CD14-positive monocyte (primary cell): ENCODE measurements around the gene QKI. TPM values are rescaled to one million over a fixed set of nuclear protein-coding genes. Genes with fewer than 3 reads are reported as not detected.

Experiments used
- DNase-seq, 3 donors: peaks; one replicate each; pipeline ENCODE4 v3.0.0-alpha.2; 2011 to 2022
- H2AFZ ChIP-seq: 2 replicates; pipeline ENCODE4 v1.6.0; 2012; ENCODE audit warnings: mild to moderate bottlenecking, low read depth, low read length, inconsistent platforms; ENCODE audit not compliant: insufficient read depth, poor library complexity, severe bottlenecking
- H3K27ac ChIP-seq, 2 donors: 1 replicate in 1 of 2; 2 replicates in 1 of 2; pipeline ENCODE4 v1.5.1; 2012 to 2013; ENCODE audit warnings: low read length in 2 of 2, control low read depth in 1 of 2, inconsistent platforms in 1 of 2, low read depth in 1 of 2, mild to moderate bottlenecking in 1 of 2
- H3K27me3 ChIP-seq, 2 donors: one replicate each; pipeline versions ENCODE4 v1.6.0 to v1.6.1; 2011 to 2013; ENCODE audit warnings: low read length in 2 of 2; ENCODE audit not compliant: control insufficient read depth in 2 of 2, insufficient read depth in 2 of 2
- H3K36me3 ChIP-seq, 2 donors: replicated peaks in 1 of 2; 1 replicate in 1 of 2; 2 replicates in 1 of 2; pipeline versions ENCODE4 v1.5.1 to v1.6.1; 2012 to 2013; ENCODE audit warnings: low read length in 2 of 2, control low read depth in 1 of 2, inconsistent platforms in 1 of 2, mild to moderate bottlenecking in 1 of 2; ENCODE audit not compliant: insufficient read depth in 2 of 2, control insufficient read depth in 1 of 2
- H3K4me1 ChIP-seq, 2 donors: 1 replicate in 1 of 2; 2 replicates in 1 of 2; pipeline versions ENCODE4 v1.5.1 to v1.6.1; 2012 to 2013; ENCODE audit warnings: low read length in 2 of 2, control low read depth in 1 of 2, inconsistent platforms in 1 of 2, mild to moderate bottlenecking in 1 of 2, moderate library complexity in 1 of 2; ENCODE audit not compliant: insufficient read depth in 2 of 2, control insufficient read depth in 1 of 2
- H3K4me2 ChIP-seq: replicated peaks from 2 replicates; pipeline ENCODE3; 2012; ENCODE audit warnings: low read length, moderate library complexity, mild to moderate bottlenecking; ENCODE audit not compliant: poor library complexity, severe bottlenecking; ENCODE audit errors: extremely low read depth
- H3K4me3 ChIP-seq, 3 experiments: fragments of 200-600 bp in 1 of 3; sonication (generic) in 1 of 3; replicated peaks in 1 of 3; 1 replicate in 2 of 3; 2 replicates in 1 of 3; pipeline ENCODE4 v1.5.1; 2011 to 2013; ENCODE audit warnings: low read length in 3 of 3, mild to moderate bottlenecking in 3 of 3, control low read depth in 2 of 3, low read depth in 2 of 3, inconsistent platforms in 1 of 3, moderate library complexity in 1 of 3
- H3K79me2 ChIP-seq: 2 replicates; pipeline ENCODE4 v1.6.0; 2012; ENCODE audit warnings: mild to moderate bottlenecking, control low read depth, inconsistent platforms, low read length, moderate library complexity; ENCODE audit not compliant: insufficient read depth
- H3K9ac ChIP-seq: 2 replicates; pipeline ENCODE4 v1.6.0; 2017; ENCODE audit warnings: low read length, mild to moderate bottlenecking; ENCODE audit not compliant: insufficient read depth, poor library complexity, severe bottlenecking
- H3K9me3 ChIP-seq, 2 donors: replicated peaks in 1 of 2; 1 replicate in 1 of 2; 2 replicates in 1 of 2; pipeline versions ENCODE4 v1.5.1 to v1.6.1; 2012 to 2013; ENCODE audit warnings: low read length in 2 of 2, control low read depth in 1 of 2; ENCODE audit not compliant: control insufficient read depth in 1 of 2, insufficient read depth in 1 of 2
- H4K20me1 ChIP-seq: 2 replicates; pipeline ENCODE4 v1.6.0; 2012; ENCODE audit warnings: mild to moderate bottlenecking, low read length, control low read depth, moderate library complexity; ENCODE audit not compliant: insufficient read depth
- H3K27ac Mint-ChIP-seq, 7 donors: one replicate each; pipeline ENCODE4 v1.8.0; 2020; ENCODE audit warnings: mild to moderate bottlenecking in 7 of 7, mixed read lengths in 7 of 7, moderate library complexity in 6 of 7, inconsistent platforms in 2 of 7
- H3K27me3 Mint-ChIP-seq, 3 donors: one replicate each; pipeline ENCODE4 v1.8.0; 2021 to 2022; ENCODE audit warnings: low read depth in 3 of 3, mild to moderate bottlenecking in 3 of 3, mixed read lengths in 3 of 3, moderate library complexity in 3 of 3, inconsistent platforms in 1 of 3
- H3K36me3 Mint-ChIP-seq, 2 donors: one replicate each; pipeline ENCODE4 v1.8.0; 2020; ENCODE audit warnings: mixed read lengths in 2 of 2, inconsistent platforms in 1 of 2, mild to moderate bottlenecking in 1 of 2
- H3K4me1 Mint-ChIP-seq: one replicate; pipeline ENCODE4 v1.8.0; 2020; ENCODE audit warnings: mild to moderate bottlenecking, mixed read lengths
- H3K4me3 Mint-ChIP-seq, 2 donors: one replicate each; pipeline ENCODE4 v1.8.0; 2020; ENCODE audit warnings: mild to moderate bottlenecking in 2 of 2, mixed read lengths in 2 of 2, moderate library complexity in 1 of 2
- H3K9me3 Mint-ChIP-seq, 7 donors: one replicate each; pipeline ENCODE4 v1.8.0; 2020 to 2022; ENCODE audit warnings: mixed read lengths in 7 of 7, mild to moderate bottlenecking in 6 of 7, moderate library complexity in 6 of 7, inconsistent platforms in 2 of 7
- CTCF ChIP-seq: fragments of 200-600 bp; IDR thresholded peaks from one replicate; pipeline ENCODE4 v1.8.0; 2022; ENCODE audit warnings: antibody characterized with exemption, mild to moderate bottlenecking
- WGBS: methylation state at CpG from one replicate; pipeline ENCODE4 v1.1.5; 2013; ENCODE audit warnings: missing lambda C conversion rate; ENCODE audit not compliant: insufficient coverage; 5-methylcytosine and 5-hydroxymethylcytosine counted together
- intact Hi-C, 2 donors: fragments of 100-400 bp; cut with micrococcal nuclease; formaldehyde crosslinking; loops; one replicate each; pipeline versions ENCODE4 v1.15.0 to v1.15.1; 2023
- polyA plus RNA-seq, 3 donors: library from polyadenylated mRNA; depleted of rRNA in 1 of 3; unstranded in 2 of 3; stranded (reverse) in 1 of 3; fragments of 300-500 nt in 2 of 3; fragments of >200 nt in 1 of 3; fragmentation: Illumina TruSeq in 2 of 3; gene quantifications; 1 replicate in 2 of 3; 2 replicates in 1 of 3; pipeline ENCODE4 v1.2.3, GENCODE V29; 2012 to 2021

Gene QKI
- polyA plus RNA-seq, 3 donors = 24.3 to 154 (median 71.8) TPM

GRCh38 chr6:163616452-163616851 lies 201.9 kb downstream of the QKI start:
- no peak overlapping the region for H3K27ac Mint-ChIP-seq
- H3K4me3 Mint-ChIP-seq = no peak overlapping the region
- Histone ChIP-seq H3K79me2 (no peaks in the 10 kb centered on the region), H4K20me1 (no peaks in the 10 kb centered on the region), H3K9me3 (peaks cover 0 to 3% of the 10 kb centered on the region in 2 donors), H3K36me3 (no peaks in the 10 kb centered on the region), H3K4me2 (no peak overlapping the region), H3K27me3 (no peaks in the 10 kb centered on the region), H2AFZ (no peak overlapping the region), H3K27ac (no peak overlapping the region), H3K4me1 (no peaks in the 10 kb centered on the region), H3K4me3 (no peak overlapping the region), H3K9ac (no peak overlapping the region)
- intact Hi-C loops = no loop called here
- TF ChIP-seq CTCF = no peak
- peaks cover 2 to 19% (median 9%) of the 10 kb centered on the region in 3 donors for H3K27me3 Mint-ChIP-seq
- DNase-seq = no peak
- H3K36me3 Mint-ChIP-seq = no peaks in the 10 kb centered on the region
- H3K9me3 Mint-ChIP-seq = peaks cover 4 to 13% (median 8%) of the 10 kb centered on the region in 7 donors
- H3K4me1 Mint-ChIP-seq = peaks cover 4% of the 10 kb centered on the region
- WGBS = 83% methylated on average over 1 of the region's 4 CpGs

- no peaks in the 10 kb centered on the region for H3K27me3 ChIP-seq
- H3K4me1 ChIP-seq = no peaks in the 10 kb centered on the region
- peaks cover 0 to 3% of the 10 kb centered on the region in 2 donors for H3K9me3 ChIP-seq
- no peak overlapping the region for H3K4me3 ChIP-seq
- no peak overlapping the region for H3K27ac ChIP-seq
- DNase-seq = no peak
- H3K4me3 Mint-ChIP-seq = no peak overlapping the region
- no peak overlapping the region for H3K27ac Mint-ChIP-seq
- no peaks in the 10 kb centered on the region for H3K36me3 Mint-ChIP-seq
- no peaks in the 10 kb centered on the region for H3K36me3 ChIP-seq
- H3K4me2 ChIP-seq = no peak overlapping the region
- 100% methylated on average over 4 of the region's 6 CpGs for WGBS
- H3K9ac ChIP-seq = no peak overlapping the region
- peaks cover 6 to 15% (median 10%) of the 10 kb centered on the region in 7 donors for H3K9me3 Mint-ChIP-seq
- H2AFZ ChIP-seq = no peak overlapping the region
- peaks cover 5 to 21% (median 8%) of the 10 kb centered on the region in 3 donors for H3K27me3 Mint-ChIP-seq
- intact Hi-C loops = no loop called here
- no peaks in the 10 kb centered on the region for H3K79me2 ChIP-seq
- H4K20me1 ChIP-seq = no peaks in the 10 kb centered on the region
- no peak for TF ChIP-seq CTCF
- H3K4me1 Mint-ChIP-seq = peaks cover 4% of the 10 kb centered on the region
Observed at GRCh38 chr6:163617549-163617948, 203.0 kb downstream of the QKI start.
